Ishikawa (cell line): ENCODE measurements around the gene TFAM.

Source experiments
- CEBPB ChIP-seq: IDR thresholded peaks from 2 replicates; pipeline ENCODE4 v1.6.1; 2012
- CREB1 ChIP-seq: IDR thresholded peaks from 2 replicates; pipeline ENCODE4 v1.6.1; 2012; ENCODE audit warnings: low read depth
- EGR1 ChIP-seq: IDR thresholded peaks from 2 replicates; pipeline ENCODE4 v1.6.1; 2012
- EP300 ChIP-seq: IDR thresholded peaks from 2 replicates; pipeline ENCODE4 v1.6.1; 2012; ENCODE audit warnings: borderline replicate concordance
- FOXM1 ChIP-seq: IDR thresholded peaks from 2 replicates; pipeline ENCODE4 v1.6.1; 2012; ENCODE audit warnings: low read depth, borderline replicate concordance
- MAX ChIP-seq: IDR thresholded peaks from 2 replicates; pipeline ENCODE4 v1.6.1; 2012
- NFIC ChIP-seq: IDR thresholded peaks from 2 replicates; pipeline ENCODE4 v1.6.1; 2012
- RAD21 ChIP-seq: IDR thresholded peaks from 2 replicates; pipeline ENCODE4 v1.6.1; 2012; ENCODE audit warnings: low read depth
- REST ChIP-seq: IDR thresholded peaks from 2 replicates; pipeline ENCODE4 v1.6.1; 2012; ENCODE audit warnings: low read depth, mild to moderate bottlenecking
- TAF1 ChIP-seq: IDR thresholded peaks from 2 replicates; pipeline ENCODE4 v1.6.1; 2012; ENCODE audit warnings: low read depth, mild to moderate bottlenecking
- TCF12 ChIP-seq: IDR thresholded peaks from 2 replicates; pipeline ENCODE4 v1.6.1; 2012; ENCODE audit warnings: low read depth
- TEAD4 ChIP-seq: IDR thresholded peaks from 2 replicates; pipeline ENCODE4 v1.6.1; 2012
- USF1 ChIP-seq: IDR thresholded peaks from 2 replicates; pipeline ENCODE4 v1.6.1; 2012
- YY1 ChIP-seq: IDR thresholded peaks from 2 replicates; pipeline ENCODE4 v1.6.1; 2012; ENCODE audit warnings: low read depth
- ZBTB7A ChIP-seq: IDR thresholded peaks from 2 replicates; pipeline ENCODE4 v1.6.1; 2012; ENCODE audit warnings: low read depth

Gene TFAM

GRCh38 chr10:58393317-58393716 lies 8.1 kb downstream of the TFAM start:
- TF ChIP-seq EGR1 (no peak), NFIC (no peak), TAF1 (no peak), TEAD4 (no peak), CREB1 (no peak)

- no peak for TF ChIP-seq TEAD4
- TF ChIP-seq MAX = no peak
- no peak for TF ChIP-seq FOXM1
Measured at GRCh38 chr10:58394471-58394870, 9.3 kb downstream of the TFAM start.

- no peak for TF ChIP-seq NFIC
- TF ChIP-seq YY1 = no peak
- TF ChIP-seq TEAD4 = no peak
- TF ChIP-seq ZBTB7A = no peak
- TF ChIP-seq MAX = no peak
- TF ChIP-seq CEBPB = no peak
- TF ChIP-seq USF1 = no peak
- TF ChIP-seq EGR1 = no peak
- no peak for TF ChIP-seq RAD21
- no peak for TF ChIP-seq EP300
- no peak for TF ChIP-seq REST
Measured at GRCh38 chr10:58396057-58396456, 10.8 kb downstream of the TFAM start.

GRCh38 chr10:58397830-58398229 lies 12.6 kb downstream of the TFAM start:
- no peak for TF ChIP-seq RAD21
- TF ChIP-seq MAX = no peak
- no peak for TF ChIP-seq NFIC
- no peak for TF ChIP-seq CREB1
- no peak for TF ChIP-seq FOXM1
- TF ChIP-seq USF1 = no peak
- no peak for TF ChIP-seq CEBPB
- TF ChIP-seq EP300 = no peak
- no peak for TF ChIP-seq TAF1
- TF ChIP-seq TCF12 = no peak
- no peak for TF ChIP-seq ZBTB7A
- TF ChIP-seq REST = no peak
- TF ChIP-seq EGR1 = no peak
- TF ChIP-seq TEAD4 = no peak
- TF ChIP-seq YY1 = no peak

- TF ChIP-seq YY1 = no peak
- TF ChIP-seq RAD21 = no peak
- no peak for TF ChIP-seq CEBPB
- TF ChIP-seq MAX = no peak
- TF ChIP-seq EGR1 = no peak
- no peak for TF ChIP-seq ZBTB7A
- no peak for TF ChIP-seq NFIC
- no peak for TF ChIP-seq CREB1
- TF ChIP-seq TCF12 = no peak
- TF ChIP-seq FOXM1 = no peak
- TF ChIP-seq REST = no peak
- no peak for TF ChIP-seq USF1
- TF ChIP-seq TEAD4 = no peak
- no peak for TF ChIP-seq EP300
- no peak for TF ChIP-seq TAF1
Measured at GRCh38 chr10:58399410-58399809, 14.2 kb downstream of the TFAM start.
